NT2/D1 (cell line): Measurements from ENCODE around the gene SLC5A9.
A peak's percentile ranks its signal among the peaks of the same experiment; 100 is the strongest.

Source experiments
- DNase-seq: peaks from one replicate; pipeline ENCODE4 v3.0.0-alpha.2; 2011; ENCODE audit warnings: low read depth, low spot score
- H3K27me3 ChIP-seq: 2 replicates; pipeline ENCODE4 v1.6.0; 2011; ENCODE audit warnings: mild to moderate bottlenecking; ENCODE audit not compliant: insufficient read length, insufficient read depth
- H3K36me3 ChIP-seq: 2 replicates; pipeline ENCODE4 v1.6.1; 2011; ENCODE audit warnings: mild to moderate bottlenecking, low read length, mixed read lengths; ENCODE audit not compliant: insufficient read depth, insufficient read length
- H3K4me1 ChIP-seq: 2 replicates; pipeline ENCODE4 v1.5.1; 2011; ENCODE audit not compliant: insufficient read depth, insufficient read length
- H3K4me3 ChIP-seq: 2 replicates; pipeline ENCODE4 v1.5.1; 2011; ENCODE audit warnings: low read depth; ENCODE audit not compliant: insufficient read length
- H3K9ac ChIP-seq: 2 replicates; pipeline ENCODE4 v1.6.0; 2011; ENCODE audit warnings: low read depth; ENCODE audit not compliant: insufficient read length
- H3K9me3 ChIP-seq: 2 replicates; pipeline ENCODE4 v1.5.1; 2011; ENCODE audit warnings: mild to moderate bottlenecking, low read length; ENCODE audit not compliant: insufficient read depth
- SUZ12 ChIP-seq: IDR thresholded peaks from 2 replicates; pipeline ENCODE4 v1.6.1; 2011; ENCODE audit not compliant: insufficient read length, insufficient read depth; ENCODE audit errors: extremely low read depth
- YY1 ChIP-seq: IDR thresholded peaks from 2 replicates; pipeline ENCODE4 v1.6.1; 2011; ENCODE audit not compliant: insufficient read length, insufficient read depth
- ZNF274 ChIP-seq: IDR thresholded peaks from 2 replicates; pipeline ENCODE4 v1.6.1; 2011; ENCODE audit warnings: mild to moderate bottlenecking, low read depth, low read length

The SLC5A9 gene

GRCh38 chr1:48190881-48191280, 31.6 kb upstream of the SLC5A9 start:
- DNase-seq: no peak
- H3K4me3 ChIP-seq: no peak overlapping the region
- H3K4me1 ChIP-seq: no peaks in the 10 kb centered on the region
- peaks cover 64% of the 10 kb centered on the region for H3K9me3 ChIP-seq
- no peak overlapping the region for H3K9ac ChIP-seq
- H3K27me3 ChIP-seq: no peaks in the 10 kb centered on the region
- TF ChIP-seq ZNF274: no peak
- no peak for TF ChIP-seq YY1
- TF ChIP-seq SUZ12: no peak
- no peaks in the 10 kb centered on the region for H3K36me3 ChIP-seq

- Histone ChIP-seq H3K36me3 (no peaks in the 10 kb centered on the region), H3K9ac (no peak overlapping the region), H3K27me3 (no peaks in the 10 kb centered on the region), H3K4me3 (no peak overlapping the region), H3K9me3 (peaks cover 26% of the 10 kb centered on the region), H3K4me1 (no peaks in the 10 kb centered on the region)
- no peak for DNase-seq
- TF ChIP-seq ZNF274 (no peak), YY1 (no peak), SUZ12 (no peak)
Measured at GRCh38 chr1:48194801-48195200, 27.7 kb upstream of the SLC5A9 start.

- TF ChIP-seq ZNF274: no peak
- TF ChIP-seq SUZ12: no peak
- no peak for TF ChIP-seq YY1
- no peak for DNase-seq
- no peaks in the 10 kb centered on the region for H3K4me1 ChIP-seq
- H3K36me3 ChIP-seq: no peaks in the 10 kb centered on the region
- H3K9ac ChIP-seq: no peak overlapping the region
- H3K9me3 ChIP-seq: peaks cover 11% of the 10 kb centered on the region; the same call in 1 of the 2 replicates
- H3K4me3 ChIP-seq: no peak overlapping the region
- no peaks in the 10 kb centered on the region for H3K27me3 ChIP-seq
Measured at GRCh38 chr1:48196237-48196636, 26.3 kb upstream of the SLC5A9 start.

- Histone ChIP-seq H3K9ac (no peak overlapping the region), H3K27me3 (no peaks in the 10 kb centered on the region)
- TF ChIP-seq ZNF274 (no peak), YY1 (no peak), SUZ12 (no peak)
Measured at GRCh38 chr1:48198970-48199369, 23.5 kb upstream of the SLC5A9 start.

GRCh38 chr1:48200166-48200900, 22.2 kb upstream of the SLC5A9 start:
- no peaks in the 10 kb centered on the region for H3K4me1 ChIP-seq
- no peak for DNase-seq
- H3K9ac ChIP-seq: no peak overlapping the region
- H3K9me3 ChIP-seq: no peaks in the 10 kb centered on the region
- H3K4me3 ChIP-seq: no peak overlapping the region
- TF ChIP-seq ZNF274 (no peak), SUZ12 (no peak), YY1 (no peak)
- no peaks in the 10 kb centered on the region for H3K27me3 ChIP-seq
- no peaks in the 10 kb centered on the region for H3K36me3 ChIP-seq

More at GRCh38 chr1:48198970-48199369, 23.5 kb upstream of the SLC5A9 start:
- no peak overlapping the region for H3K4me3 ChIP-seq
- no peaks in the 10 kb centered on the region for H3K36me3 ChIP-seq
- H3K9me3 ChIP-seq: 0 out of 2 replicates have a peak, but pooled peaks cover under 1% of the 10 kb centered on the region
- DNase-seq: no peak
- no peaks in the 10 kb centered on the region for H3K4me1 ChIP-seq

GRCh38 chr1:48202030-48202752, 20.3 kb upstream of the SLC5A9 start:
- H3K9ac ChIP-seq: no peak overlapping the region
- no peak for TF ChIP-seq SUZ12
- no peak for TF ChIP-seq ZNF274
- no peak for TF ChIP-seq YY1
- no peak overlapping the region for H3K4me3 ChIP-seq
- DNase-seq: peak; percentile 70
- H3K4me1 ChIP-seq: no peaks in the 10 kb centered on the region
- no peaks in the 10 kb centered on the region for H3K27me3 ChIP-seq
- no peaks in the 10 kb centered on the region for H3K36me3 ChIP-seq
- H3K9me3 ChIP-seq: no peaks in the 10 kb centered on the region

GRCh38 chr1:48203287-48203900, 19.1 kb upstream of the SLC5A9 start:
- DNase-seq: no peak
- Histone ChIP-seq H3K27me3 (no peaks in the 10 kb centered on the region), H3K9ac (no peak overlapping the region), H3K4me1 (no peaks in the 10 kb centered on the region), H3K36me3 (no peaks in the 10 kb centered on the region), H3K4me3 (no peak overlapping the region), H3K9me3 (no peaks in the 10 kb centered on the region)
- TF ChIP-seq YY1: no peak
- TF ChIP-seq SUZ12: no peak
- no peak for TF ChIP-seq ZNF274
